ENCODE measurements around the gene GARNL3.

DNA sequence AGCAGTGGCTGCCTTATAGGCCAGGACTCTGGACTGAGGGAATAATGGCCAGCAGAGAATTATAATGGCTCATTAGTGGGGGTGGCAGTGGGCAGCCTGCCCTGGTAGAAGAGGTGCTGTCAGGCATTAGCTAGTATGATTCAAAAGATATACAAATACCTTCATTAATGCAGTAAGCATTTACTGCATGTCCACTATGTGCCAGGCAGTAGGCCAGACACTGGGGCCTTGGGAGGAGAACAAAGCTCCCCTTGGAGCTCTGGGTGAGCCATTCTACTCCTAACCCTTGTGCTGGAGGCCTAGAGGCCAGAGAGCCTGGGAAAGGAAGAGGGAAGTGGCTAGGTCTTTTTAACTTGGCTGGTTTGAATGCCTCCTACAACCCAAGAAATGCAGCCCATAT is 2.0 kb upstream of the GARNL3 start:
- no peak for TF ChIP-seq POLR2A (IDR thresholded peaks at IDR 0.05; ENCODE audit: low read depth)
- TF ChIP-seq EP300 (IDR thresholded peaks at IDR 0.05) = no peak
- TF ChIP-seq, protein P1, sequence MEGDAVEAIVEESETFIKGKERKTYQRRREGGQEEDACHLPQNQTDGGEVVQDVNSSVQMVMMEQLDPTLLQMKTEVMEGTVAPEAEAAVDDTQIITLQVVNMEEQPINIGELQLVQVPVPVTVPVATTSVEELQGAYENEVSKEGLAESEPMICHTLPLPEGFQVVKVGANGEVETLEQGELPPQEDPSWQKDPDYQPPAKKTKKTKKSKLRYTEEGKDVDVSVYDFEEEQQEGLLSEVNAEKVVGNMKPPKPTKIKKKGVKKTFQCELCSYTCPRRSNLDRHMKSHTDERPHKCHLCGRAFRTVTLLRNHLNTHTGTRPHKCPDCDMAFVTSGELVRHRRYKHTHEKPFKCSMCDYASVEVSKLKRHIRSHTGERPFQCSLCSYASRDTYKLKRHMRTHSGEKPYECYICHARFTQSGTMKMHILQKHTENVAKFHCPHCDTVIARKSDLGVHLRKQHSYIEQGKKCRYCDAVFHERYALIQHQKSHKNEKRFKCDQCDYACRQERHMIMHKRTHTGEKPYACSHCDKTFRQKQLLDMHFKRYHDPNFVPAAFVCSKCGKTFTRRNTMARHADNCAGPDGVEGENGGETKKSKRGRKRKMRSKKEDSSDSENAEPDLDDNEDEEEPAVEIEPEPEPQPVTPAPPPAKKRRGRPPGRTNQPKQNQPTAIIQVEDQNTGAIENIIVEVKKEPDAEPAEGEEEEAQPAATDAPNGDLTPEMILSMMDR (IDR thresholded peaks at IDR 0.05) = no peak
- no peak for TF ChIP-seq POLR2AphosphoS5 (IDR thresholded peaks at IDR 0.05)
